ENCODE data around the gene GNPDA1.

DNA sequence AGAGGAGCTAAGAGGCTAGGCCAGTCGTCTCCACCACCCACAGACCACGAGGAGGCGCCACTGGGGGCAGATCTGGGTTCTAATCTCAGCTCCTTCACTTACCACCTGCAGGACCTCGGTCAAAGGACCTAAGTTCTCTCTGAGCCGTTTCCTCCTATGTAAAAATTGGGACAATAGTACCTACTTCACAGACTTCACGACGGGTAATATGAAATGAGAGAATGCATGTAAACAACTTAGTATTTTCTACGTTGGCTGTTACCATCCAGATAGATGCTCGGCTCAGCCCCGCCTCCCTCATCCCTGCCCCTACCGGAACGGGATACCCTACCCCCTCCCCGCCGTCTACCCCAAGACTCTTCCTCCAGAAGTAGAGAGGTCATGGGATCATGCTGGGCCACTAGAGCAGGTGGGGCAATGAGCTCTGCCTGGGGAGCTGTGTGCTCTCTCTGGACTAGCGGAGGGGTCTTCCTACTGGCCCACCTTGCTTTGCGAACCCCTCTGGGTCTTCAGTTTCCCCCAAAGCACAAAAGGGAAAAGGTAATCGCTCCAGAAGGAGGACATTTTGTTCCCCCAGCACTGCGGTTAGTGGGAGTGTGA, 541 bp downstream of the GNPDA1 start:
- TF ChIP-seq, protein P1, sequence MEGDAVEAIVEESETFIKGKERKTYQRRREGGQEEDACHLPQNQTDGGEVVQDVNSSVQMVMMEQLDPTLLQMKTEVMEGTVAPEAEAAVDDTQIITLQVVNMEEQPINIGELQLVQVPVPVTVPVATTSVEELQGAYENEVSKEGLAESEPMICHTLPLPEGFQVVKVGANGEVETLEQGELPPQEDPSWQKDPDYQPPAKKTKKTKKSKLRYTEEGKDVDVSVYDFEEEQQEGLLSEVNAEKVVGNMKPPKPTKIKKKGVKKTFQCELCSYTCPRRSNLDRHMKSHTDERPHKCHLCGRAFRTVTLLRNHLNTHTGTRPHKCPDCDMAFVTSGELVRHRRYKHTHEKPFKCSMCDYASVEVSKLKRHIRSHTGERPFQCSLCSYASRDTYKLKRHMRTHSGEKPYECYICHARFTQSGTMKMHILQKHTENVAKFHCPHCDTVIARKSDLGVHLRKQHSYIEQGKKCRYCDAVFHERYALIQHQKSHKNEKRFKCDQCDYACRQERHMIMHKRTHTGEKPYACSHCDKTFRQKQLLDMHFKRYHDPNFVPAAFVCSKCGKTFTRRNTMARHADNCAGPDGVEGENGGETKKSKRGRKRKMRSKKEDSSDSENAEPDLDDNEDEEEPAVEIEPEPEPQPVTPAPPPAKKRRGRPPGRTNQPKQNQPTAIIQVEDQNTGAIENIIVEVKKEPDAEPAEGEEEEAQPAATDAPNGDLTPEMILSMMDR (IDR thresholded peaks at IDR 0.05), result no peak
- TF ChIP-seq POLR2AphosphoS5 (IDR thresholded peaks at IDR 0.05), result no peak
- TF ChIP-seq POLR2A (IDR thresholded peaks at IDR 0.05), result no peak
- no peak for TF ChIP-seq EP300 (IDR thresholded peaks at IDR 0.05)

Data from suprapubic skin (tissue), 4 donors.